ENCODE results near the gene EAF1.
"Not testable (repeated sequence)": the region's sequence is repeated elsewhere in the genome, so short reads cannot be mapped to it uniquely, and the experiment has no call there.

The EAF1 gene

GRCh38 chr3:15479400-15480224 lies 52.2 kb downstream of the EAF1 start:
- no peak for DNase-seq

GRCh38 chr3:15484551-15484950 lies 57.2 kb downstream of the EAF1 start:
- not testable (repeated sequence) for DNase-seq

GRCh38 chr3:15486020-15486419 lies 58.6 kb downstream of the EAF1 start:
- DNase-seq, result no peak

DNA sequence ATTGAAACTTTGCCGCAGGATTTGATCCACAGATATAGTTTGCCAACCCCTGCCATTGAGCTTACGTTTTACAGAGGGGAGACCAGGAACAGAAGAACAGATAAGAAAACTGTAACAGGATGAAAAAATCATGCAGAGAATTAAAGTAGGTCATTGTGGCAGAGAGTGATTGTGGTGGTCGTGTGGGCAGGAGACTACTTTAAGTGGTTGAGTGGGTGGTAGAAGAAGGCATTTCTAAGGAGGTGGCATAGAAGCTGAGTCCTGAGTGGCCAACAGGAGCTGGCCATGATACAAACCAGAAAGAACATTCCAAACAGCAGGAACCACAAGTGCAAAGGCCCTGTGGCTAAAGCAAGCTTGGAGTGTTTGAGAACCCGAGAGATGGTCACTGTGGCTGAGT lies 59.6 kb downstream of the EAF1 start:
- no peak for DNase-seq

DNA sequence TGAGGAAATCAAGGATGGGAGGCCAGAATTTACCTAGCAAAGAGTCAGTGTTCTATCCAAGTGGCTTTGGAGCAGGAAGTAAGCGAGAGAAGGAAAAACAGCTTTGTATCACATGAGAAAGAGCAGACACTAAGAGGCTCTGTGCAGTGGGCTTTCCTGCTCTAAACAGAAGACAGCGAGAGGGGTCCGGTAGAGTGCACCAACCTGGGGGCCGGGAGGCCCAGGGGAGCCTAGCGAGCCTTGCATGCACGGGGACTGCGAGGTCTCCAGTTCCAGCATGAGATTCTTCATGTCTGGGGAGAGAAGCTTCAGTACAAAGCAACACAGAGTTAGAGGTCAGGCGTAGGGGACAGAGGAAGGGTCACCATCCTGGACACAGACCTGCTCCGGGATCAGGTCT lies 60.6 kb downstream of the EAF1 start:
- no peak for DNase-seq

DNA sequence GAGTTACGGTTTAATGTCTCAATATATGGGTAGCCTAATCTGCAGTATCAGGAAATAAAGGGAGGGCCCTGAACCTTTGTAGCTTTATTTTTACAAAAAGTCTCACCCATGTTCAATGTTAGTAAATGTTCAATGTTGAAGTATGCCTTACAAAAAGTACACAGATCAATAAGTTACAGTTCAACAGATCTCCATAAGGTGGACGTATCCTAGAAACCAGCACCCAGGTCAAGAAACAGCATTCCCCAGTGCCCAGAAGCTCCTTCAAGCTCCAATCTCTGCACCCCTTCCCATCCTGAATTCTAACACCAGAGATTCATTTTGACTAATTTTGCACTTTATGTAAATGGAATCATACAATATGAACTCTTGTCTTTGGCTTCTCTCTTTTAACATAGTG lies 62.8 kb downstream of the EAF1 start:
- no peak for DNase-seq

GRCh38 chr3:15491143-15491542 lies 63.7 kb downstream of the EAF1 start:
- DNase-seq, result no peak

All from right kidney (tissue), 1 donor.